CD14-positive monocyte (primary cell): Measurements from ENCODE around the gene HES6. TPM values are rescaled to one million over a fixed set of nuclear protein-coding genes. Genes with fewer than 3 reads are reported as not detected.

ENCODE experiments used
- DNase-seq, 3 donors: peaks; one replicate each; pipeline ENCODE4 v3.0.0-alpha.2; 2011 to 2022
- H2AFZ ChIP-seq: 2 replicates; pipeline ENCODE4 v1.6.0; 2012; ENCODE audit warnings: mild to moderate bottlenecking, low read depth, low read length, inconsistent platforms; ENCODE audit not compliant: insufficient read depth, poor library complexity, severe bottlenecking
- H3K27ac ChIP-seq, 2 donors: 1 replicate in 1 of 2; 2 replicates in 1 of 2; pipeline ENCODE4 v1.5.1; 2012 to 2013; ENCODE audit warnings: low read length in 2 of 2, control low read depth in 1 of 2, inconsistent platforms in 1 of 2, low read depth in 1 of 2, mild to moderate bottlenecking in 1 of 2
- H3K27me3 ChIP-seq, 2 donors: one replicate each; pipeline versions ENCODE4 v1.6.0 to v1.6.1; 2011 to 2013; ENCODE audit warnings: low read length in 2 of 2; ENCODE audit not compliant: control insufficient read depth in 2 of 2, insufficient read depth in 2 of 2
- H3K36me3 ChIP-seq, 2 donors: replicated peaks in 1 of 2; 1 replicate in 1 of 2; 2 replicates in 1 of 2; pipeline versions ENCODE4 v1.5.1 to v1.6.1; 2012 to 2013; ENCODE audit warnings: low read length in 2 of 2, control low read depth in 1 of 2, inconsistent platforms in 1 of 2, mild to moderate bottlenecking in 1 of 2; ENCODE audit not compliant: insufficient read depth in 2 of 2, control insufficient read depth in 1 of 2
- H3K4me1 ChIP-seq, 2 donors: 1 replicate in 1 of 2; 2 replicates in 1 of 2; pipeline versions ENCODE4 v1.5.1 to v1.6.1; 2012 to 2013; ENCODE audit warnings: low read length in 2 of 2, control low read depth in 1 of 2, inconsistent platforms in 1 of 2, mild to moderate bottlenecking in 1 of 2, moderate library complexity in 1 of 2; ENCODE audit not compliant: insufficient read depth in 2 of 2, control insufficient read depth in 1 of 2
- H3K4me2 ChIP-seq: replicated peaks from 2 replicates; pipeline ENCODE3; 2012; ENCODE audit warnings: low read length, moderate library complexity, mild to moderate bottlenecking; ENCODE audit not compliant: poor library complexity, severe bottlenecking; ENCODE audit errors: extremely low read depth
- H3K4me3 ChIP-seq, 3 experiments: fragments of 200-600 bp in 1 of 3; sonication (generic) in 1 of 3; replicated peaks in 1 of 3; 1 replicate in 2 of 3; 2 replicates in 1 of 3; pipeline ENCODE4 v1.5.1; 2011 to 2013; ENCODE audit warnings: low read length in 3 of 3, mild to moderate bottlenecking in 3 of 3, control low read depth in 2 of 3, low read depth in 2 of 3, inconsistent platforms in 1 of 3, moderate library complexity in 1 of 3
- H3K79me2 ChIP-seq: 2 replicates; pipeline ENCODE4 v1.6.0; 2012; ENCODE audit warnings: mild to moderate bottlenecking, control low read depth, inconsistent platforms, low read length, moderate library complexity; ENCODE audit not compliant: insufficient read depth
- H3K9ac ChIP-seq: 2 replicates; pipeline ENCODE4 v1.6.0; 2017; ENCODE audit warnings: low read length, mild to moderate bottlenecking; ENCODE audit not compliant: insufficient read depth, poor library complexity, severe bottlenecking
- H3K9me3 ChIP-seq, 2 donors: replicated peaks in 1 of 2; 1 replicate in 1 of 2; 2 replicates in 1 of 2; pipeline versions ENCODE4 v1.5.1 to v1.6.1; 2012 to 2013; ENCODE audit warnings: low read length in 2 of 2, control low read depth in 1 of 2; ENCODE audit not compliant: control insufficient read depth in 1 of 2, insufficient read depth in 1 of 2
- H4K20me1 ChIP-seq: 2 replicates; pipeline ENCODE4 v1.6.0; 2012; ENCODE audit warnings: mild to moderate bottlenecking, low read length, control low read depth, moderate library complexity; ENCODE audit not compliant: insufficient read depth
- H3K27ac Mint-ChIP-seq, 7 donors: one replicate each; pipeline ENCODE4 v1.8.0; 2020; ENCODE audit warnings: mild to moderate bottlenecking in 7 of 7, mixed read lengths in 7 of 7, moderate library complexity in 6 of 7, inconsistent platforms in 2 of 7
- H3K27me3 Mint-ChIP-seq, 3 donors: one replicate each; pipeline ENCODE4 v1.8.0; 2021 to 2022; ENCODE audit warnings: low read depth in 3 of 3, mild to moderate bottlenecking in 3 of 3, mixed read lengths in 3 of 3, moderate library complexity in 3 of 3, inconsistent platforms in 1 of 3
- H3K36me3 Mint-ChIP-seq, 2 donors: one replicate each; pipeline ENCODE4 v1.8.0; 2020; ENCODE audit warnings: mixed read lengths in 2 of 2, inconsistent platforms in 1 of 2, mild to moderate bottlenecking in 1 of 2
- H3K4me1 Mint-ChIP-seq: one replicate; pipeline ENCODE4 v1.8.0; 2020; ENCODE audit warnings: mild to moderate bottlenecking, mixed read lengths
- H3K4me3 Mint-ChIP-seq, 2 donors: one replicate each; pipeline ENCODE4 v1.8.0; 2020; ENCODE audit warnings: mild to moderate bottlenecking in 2 of 2, mixed read lengths in 2 of 2, moderate library complexity in 1 of 2
- H3K9me3 Mint-ChIP-seq, 7 donors: one replicate each; pipeline ENCODE4 v1.8.0; 2020 to 2022; ENCODE audit warnings: mixed read lengths in 7 of 7, mild to moderate bottlenecking in 6 of 7, moderate library complexity in 6 of 7, inconsistent platforms in 2 of 7
- WGBS: methylation state at CpG from one replicate; pipeline ENCODE4 v1.1.5; 2013; ENCODE audit warnings: missing lambda C conversion rate; ENCODE audit not compliant: insufficient coverage; 5-methylcytosine and 5-hydroxymethylcytosine counted together
- intact Hi-C, 2 donors: fragments of 100-400 bp; cut with micrococcal nuclease; formaldehyde crosslinking; loops; one replicate each; pipeline versions ENCODE4 v1.15.0 to v1.15.1; 2023
- polyA plus RNA-seq, 3 donors: library from polyadenylated mRNA; depleted of rRNA in 1 of 3; unstranded in 2 of 3; stranded (reverse) in 1 of 3; fragments of 300-500 nt in 2 of 3; fragments of >200 nt in 1 of 3; fragmentation: Illumina TruSeq in 2 of 3; gene quantifications; 1 replicate in 2 of 3; 2 replicates in 1 of 3; pipeline ENCODE4 v1.2.3, GENCODE V29; 2012 to 2021
- TF ChIP-seq, protein P1 (sequence below): fragments of 200-600 bp; IDR thresholded peaks from one replicate; pipeline ENCODE4 v1.8.0; 2022; ENCODE audit warnings: antibody characterized with exemption, mild to moderate bottlenecking

HES6 gene
- polyA plus RNA-seq, 3 donors, result 2.1 to 4.0 (median 2.8) TPM

DNA sequence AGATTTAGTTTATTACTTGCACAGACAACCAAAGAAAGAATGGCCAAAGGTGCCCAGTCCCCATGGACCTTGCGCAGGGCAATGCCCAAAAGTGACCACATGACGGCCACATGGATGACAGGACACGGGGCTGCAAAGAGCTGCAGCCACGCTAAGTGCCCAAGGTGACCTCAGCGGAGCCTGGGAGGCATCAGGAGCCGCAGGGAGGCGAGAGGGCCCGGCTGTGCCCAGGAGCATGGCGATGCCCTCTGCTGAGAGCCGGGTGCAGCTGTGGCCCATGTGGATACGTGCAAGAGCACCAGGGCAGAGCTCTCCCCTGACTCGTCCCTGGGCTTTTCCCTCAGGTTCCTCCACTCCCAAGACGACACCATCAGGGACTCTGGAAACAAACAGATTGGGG lies 14.7 kb downstream of the HES6 start:
- no peak overlapping the region for H3K4me3 Mint-ChIP-seq
- no peak overlapping the region for H3K27ac Mint-ChIP-seq
- Histone ChIP-seq H3K9me3 (peaks cover 0 to 8% of the 10 kb centered on the region in 2 donors), H3K79me2 (no peaks in the 10 kb centered on the region), H3K9ac (no peak overlapping the region), H3K4me2 (no peak overlapping the region), H2AFZ (no peak overlapping the region), H3K4me1 (no peaks in the 10 kb centered on the region), H3K36me3 (no peaks in the 10 kb centered on the region), H3K4me3 (no peak overlapping the region), H4K20me1 (no peaks in the 10 kb centered on the region), H3K27ac (no peak overlapping the region), H3K27me3 (no peaks in the 10 kb centered on the region)
- H3K4me1 Mint-ChIP-seq, result no peaks in the 10 kb centered on the region
- TF ChIP-seq, protein P1, sequence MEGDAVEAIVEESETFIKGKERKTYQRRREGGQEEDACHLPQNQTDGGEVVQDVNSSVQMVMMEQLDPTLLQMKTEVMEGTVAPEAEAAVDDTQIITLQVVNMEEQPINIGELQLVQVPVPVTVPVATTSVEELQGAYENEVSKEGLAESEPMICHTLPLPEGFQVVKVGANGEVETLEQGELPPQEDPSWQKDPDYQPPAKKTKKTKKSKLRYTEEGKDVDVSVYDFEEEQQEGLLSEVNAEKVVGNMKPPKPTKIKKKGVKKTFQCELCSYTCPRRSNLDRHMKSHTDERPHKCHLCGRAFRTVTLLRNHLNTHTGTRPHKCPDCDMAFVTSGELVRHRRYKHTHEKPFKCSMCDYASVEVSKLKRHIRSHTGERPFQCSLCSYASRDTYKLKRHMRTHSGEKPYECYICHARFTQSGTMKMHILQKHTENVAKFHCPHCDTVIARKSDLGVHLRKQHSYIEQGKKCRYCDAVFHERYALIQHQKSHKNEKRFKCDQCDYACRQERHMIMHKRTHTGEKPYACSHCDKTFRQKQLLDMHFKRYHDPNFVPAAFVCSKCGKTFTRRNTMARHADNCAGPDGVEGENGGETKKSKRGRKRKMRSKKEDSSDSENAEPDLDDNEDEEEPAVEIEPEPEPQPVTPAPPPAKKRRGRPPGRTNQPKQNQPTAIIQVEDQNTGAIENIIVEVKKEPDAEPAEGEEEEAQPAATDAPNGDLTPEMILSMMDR, result no peak
- H3K27me3 Mint-ChIP-seq, result peaks cover 4 to 29% (median 23%) of the 10 kb centered on the region in 3 donors
- 95% methylated on average over 11 of the region's 13 CpGs for WGBS
- DNase-seq, result no peak
- peaks cover 7 to 27% of the 10 kb centered on the region in 2 donors for H3K36me3 Mint-ChIP-seq
- peaks cover 0 to 4% (median 1%) of the 10 kb centered on the region in 7 donors for H3K9me3 Mint-ChIP-seq
- intact Hi-C loops, result no loop called here

DNA sequence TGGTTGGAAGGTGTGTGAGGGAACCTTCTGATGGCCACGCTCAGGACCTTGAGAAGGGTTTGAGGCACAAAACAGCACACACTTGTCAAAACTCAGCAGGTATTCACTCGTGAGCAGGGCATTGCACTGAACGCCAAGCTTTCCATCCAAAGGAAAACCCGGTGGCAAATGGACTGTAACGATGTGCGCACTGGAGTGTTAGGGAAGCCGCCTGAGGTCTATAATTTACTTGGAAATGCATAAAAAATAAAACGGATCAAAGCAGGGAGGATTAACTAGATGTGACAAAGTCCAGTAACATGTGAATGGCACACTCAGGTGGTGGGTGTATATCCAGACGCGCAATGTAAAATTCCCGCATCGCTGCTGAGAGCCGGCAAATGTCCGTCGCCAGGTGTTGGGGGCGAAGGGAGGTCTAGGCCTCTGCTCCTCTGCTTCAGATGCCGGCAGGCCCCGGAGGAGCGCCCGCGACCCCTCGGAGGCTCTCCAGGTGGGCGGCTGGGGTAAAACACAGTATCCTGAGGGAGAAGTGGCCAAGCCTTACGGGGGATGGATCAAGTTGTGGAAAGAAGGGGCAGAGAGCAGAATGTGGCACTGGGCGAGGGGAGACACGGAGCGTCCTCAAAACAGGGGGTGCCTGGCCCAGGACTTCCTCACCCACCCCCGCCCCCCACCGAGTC lies 15.3 kb downstream of the HES6 start:
- Mint-ChIP-seq H3K36me3 (peaks cover 7 to 27% of the 10 kb centered on the region in 2 donors), H3K4me3 (no peak overlapping the region), H3K4me1 (no peaks in the 10 kb centered on the region), H3K27me3 (peaks cover 4 to 22% (median 18%) of the 10 kb centered on the region in 3 donors), H3K27ac (peak overlapping the region in 1 of 7 donors; percentile 30), H3K9me3 (peaks cover 0 to 4% (median 1%) of the 10 kb centered on the region in 7 donors)
- DNase-seq, result no peak
- TF ChIP-seq, protein P1, result no peak
- intact Hi-C loops, result no loop called here
- no peak overlapping the region for H2AFZ ChIP-seq
- peaks cover 0 to 8% of the 10 kb centered on the region in 2 donors for H3K9me3 ChIP-seq
- H3K4me1 ChIP-seq, result no peaks in the 10 kb centered on the region
- WGBS, result 98% methylated on average over 21 of the region's 29 CpGs
- no peaks in the 10 kb centered on the region for H3K79me2 ChIP-seq
- no peak overlapping the region for H3K9ac ChIP-seq
- H4K20me1 ChIP-seq, result no peaks in the 10 kb centered on the region
- no peaks in the 10 kb centered on the region for H3K27me3 ChIP-seq
- H3K36me3 ChIP-seq, result no peaks in the 10 kb centered on the region
- H3K27ac ChIP-seq, result no peak overlapping the region
- H3K4me3 ChIP-seq, result no peak overlapping the region
- no peak overlapping the region for H3K4me2 ChIP-seq
